Central memory CD8-positive, alpha-beta T cell (primary cell): Measurements from ENCODE around the gene CELA2A.
"Not testable (repeated sequence)": the region's sequence is repeated elsewhere in the genome, so short reads cannot be mapped to it uniquely, and the experiment has no call there.

Experiments
- ATAC-seq: fragments of 150-1000 bp; cut with Tn5 transposase; replicated peaks from 2 replicates; pipeline ENCODE4 v1.10.0; 2022; ENCODE audit warnings: mild to moderate bottlenecking, moderate FRiP score, moderate number of reproducible peaks; ENCODE audit not compliant: poor library complexity, severe bottlenecking; ENCODE audit errors: extremely low read depth
- DNase-seq, 2 donors: peaks; one replicate each; pipeline ENCODE4 v3.0.0; 2021; ENCODE audit warnings: low spot score in 2 of 2
- H3K27ac Mint-ChIP-seq: one replicate; pipeline ENCODE4 v1.8.0; 2022; ENCODE audit warnings: low read depth, mild to moderate bottlenecking, moderate library complexity, mixed read lengths
- H3K27me3 Mint-ChIP-seq: one replicate; pipeline ENCODE4 v1.8.0; 2022; ENCODE audit warnings: mixed read lengths
- H3K36me3 Mint-ChIP-seq: one replicate; pipeline ENCODE4 v1.8.0; 2022; ENCODE audit warnings: mild to moderate bottlenecking, moderate library complexity, mixed read lengths; ENCODE audit not compliant: insufficient read depth
- H3K4me1 Mint-ChIP-seq: one replicate; pipeline ENCODE4 v1.8.0; 2022; ENCODE audit warnings: mixed read lengths
- H3K4me3 Mint-ChIP-seq: one replicate; pipeline ENCODE4 v1.8.0; 2022; ENCODE audit warnings: mild to moderate bottlenecking, moderate library complexity, mixed read lengths
- H3K9me3 Mint-ChIP-seq: one replicate; pipeline ENCODE4 v1.8.0; 2022; ENCODE audit warnings: mixed read lengths

CELA2A gene

DNA sequence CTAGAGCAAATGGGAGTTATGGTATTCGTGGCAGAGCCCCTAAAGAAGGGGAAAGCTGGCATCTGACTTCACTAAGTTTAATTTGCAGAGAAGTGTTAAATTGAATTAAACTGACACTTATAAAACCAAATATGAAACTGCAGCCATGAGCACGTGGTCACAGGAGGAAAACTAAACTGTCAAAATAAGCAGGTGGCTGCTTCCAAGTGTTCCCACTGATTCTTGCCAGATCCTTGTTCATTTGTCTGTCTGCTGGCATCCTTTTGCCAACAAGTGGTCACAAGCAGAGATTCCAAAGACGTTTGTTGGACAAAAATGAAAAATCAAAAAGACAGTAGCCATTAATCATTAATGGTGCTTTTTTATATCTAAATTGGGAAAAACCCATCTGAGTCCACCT, 12.8 kb downstream of the CELA2A start:
- Mint-ChIP-seq H3K4me3 (no peak overlapping the region), H3K27ac (no peak overlapping the region), H3K4me1 (no peaks in the 10 kb centered on the region), H3K27me3 (peaks cover 13% of the 10 kb centered on the region), H3K36me3 (peaks cover 2% of the 10 kb centered on the region), H3K9me3 (no peaks in the 10 kb centered on the region)
- ATAC-seq (no peak), DNase-seq (no peak)

DNA sequence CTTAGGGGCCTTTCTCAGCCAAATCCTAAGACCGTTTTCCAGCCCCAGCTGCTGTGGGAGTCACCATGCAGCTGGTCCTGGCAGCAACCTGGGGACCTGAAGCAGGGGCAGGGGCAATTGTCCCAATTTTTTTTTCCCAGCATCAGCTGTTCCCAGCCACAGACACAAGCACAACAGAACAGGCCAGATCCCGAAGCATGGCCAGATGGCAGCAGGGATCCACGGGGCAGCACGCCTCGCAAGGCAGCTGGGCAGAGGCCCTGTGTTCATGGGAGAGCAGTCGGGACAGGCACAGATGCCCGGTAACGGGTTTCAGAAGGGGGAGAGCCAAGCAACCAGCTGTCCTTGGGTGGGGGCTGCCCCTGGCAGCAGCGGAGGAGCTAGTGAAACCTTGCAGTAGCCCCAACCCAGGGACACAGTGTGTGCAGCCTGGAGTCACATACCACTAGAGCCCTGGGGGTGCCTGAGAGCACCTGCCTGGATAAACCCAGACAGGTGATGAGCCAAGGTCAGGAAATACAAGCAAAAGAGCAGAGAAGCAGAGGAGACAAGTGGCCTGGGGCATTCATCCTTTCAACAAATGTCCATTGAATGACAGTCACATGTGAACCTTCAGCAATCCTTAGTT, 13.4 kb downstream of the CELA2A start:
- H3K4me1 Mint-ChIP-seq, H3K9me3 Mint-ChIP-seq, H3K27ac Mint-ChIP-seq, ATAC-seq, DNase-seq, H3K4me3 Mint-ChIP-seq, H3K36me3 Mint-ChIP-seq: not testable (repeated sequence)
- peaks cover 13% of the 10 kb centered on the region for H3K27me3 Mint-ChIP-seq

DNA sequence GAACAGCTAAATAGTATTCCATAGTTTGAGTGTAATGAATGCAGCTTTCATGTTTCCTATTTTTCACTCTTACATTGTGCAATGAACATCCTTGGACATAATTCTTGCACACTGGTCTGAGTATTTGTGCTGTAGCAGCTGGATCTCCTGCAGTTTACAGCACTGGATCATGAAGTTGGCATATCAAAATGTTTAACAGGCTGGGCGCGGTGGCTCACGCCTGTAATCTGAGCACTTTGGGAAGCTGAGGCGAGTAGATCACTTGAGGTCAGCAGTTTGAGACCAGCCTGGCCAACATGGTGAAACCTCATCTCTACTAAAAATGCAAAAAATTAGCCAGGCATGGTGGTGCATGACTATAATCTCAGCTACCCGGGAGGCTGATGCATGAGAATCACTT, 14.5 kb downstream of the CELA2A start:
- not testable (repeated sequence) for H3K9me3 Mint-ChIP-seq, H3K27ac Mint-ChIP-seq, H3K4me3 Mint-ChIP-seq, ATAC-seq, H3K36me3 Mint-ChIP-seq, H3K4me1 Mint-ChIP-seq, H3K27me3 Mint-ChIP-seq, DNase-seq

DNA sequence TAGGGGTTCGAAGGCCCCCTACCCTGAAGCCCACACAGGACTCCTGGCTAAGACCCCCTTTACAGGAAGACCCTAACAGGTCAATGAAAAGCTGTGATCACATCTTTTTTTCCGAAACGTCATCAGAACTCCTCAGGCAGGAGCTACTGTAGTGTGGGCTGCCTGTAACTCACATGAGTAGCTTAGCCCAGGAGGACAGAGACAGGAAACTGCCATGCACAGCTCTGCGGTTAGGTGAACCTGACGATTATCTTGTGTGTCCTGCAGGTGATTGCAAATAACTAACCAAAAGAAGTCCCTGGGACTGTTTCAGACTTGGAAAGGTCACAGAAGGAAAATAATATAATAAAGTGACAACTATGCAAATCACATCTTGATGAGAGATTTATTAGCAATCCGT, 15.2 kb downstream of the CELA2A start:
- not testable (repeated sequence) for ATAC-seq, H3K4me1 Mint-ChIP-seq, H3K27me3 Mint-ChIP-seq, H3K36me3 Mint-ChIP-seq, H3K4me3 Mint-ChIP-seq, H3K9me3 Mint-ChIP-seq, H3K27ac Mint-ChIP-seq, DNase-seq

DNA sequence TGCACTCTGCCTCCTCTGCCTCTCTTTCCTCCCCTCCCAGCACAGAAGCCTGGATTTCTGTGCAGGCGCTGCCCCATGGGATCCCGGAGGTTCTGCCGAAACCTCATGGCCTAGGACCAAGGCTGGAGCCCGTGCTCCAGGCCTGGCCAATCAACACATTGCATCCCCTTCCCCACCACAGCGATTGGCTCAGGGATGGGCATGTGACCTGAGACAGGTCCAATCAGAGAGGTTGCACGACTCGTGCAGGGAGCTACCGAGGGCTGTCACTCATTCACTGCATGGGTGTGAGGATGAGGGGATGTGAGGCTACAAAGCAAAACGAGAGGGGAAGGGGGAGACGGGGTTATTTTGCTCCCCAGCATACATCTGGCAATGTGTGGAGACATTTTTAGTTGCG, 16.1 kb downstream of the CELA2A start:
- ATAC-seq: no peak
- Mint-ChIP-seq H3K27me3 (no peaks in the 10 kb centered on the region), H3K27ac (no peak overlapping the region), H3K36me3 (peaks cover 2% of the 10 kb centered on the region), H3K4me1 (no peaks in the 10 kb centered on the region), H3K4me3 (no peak overlapping the region), H3K9me3 (no peaks in the 10 kb centered on the region)
- no peak for DNase-seq

DNA sequence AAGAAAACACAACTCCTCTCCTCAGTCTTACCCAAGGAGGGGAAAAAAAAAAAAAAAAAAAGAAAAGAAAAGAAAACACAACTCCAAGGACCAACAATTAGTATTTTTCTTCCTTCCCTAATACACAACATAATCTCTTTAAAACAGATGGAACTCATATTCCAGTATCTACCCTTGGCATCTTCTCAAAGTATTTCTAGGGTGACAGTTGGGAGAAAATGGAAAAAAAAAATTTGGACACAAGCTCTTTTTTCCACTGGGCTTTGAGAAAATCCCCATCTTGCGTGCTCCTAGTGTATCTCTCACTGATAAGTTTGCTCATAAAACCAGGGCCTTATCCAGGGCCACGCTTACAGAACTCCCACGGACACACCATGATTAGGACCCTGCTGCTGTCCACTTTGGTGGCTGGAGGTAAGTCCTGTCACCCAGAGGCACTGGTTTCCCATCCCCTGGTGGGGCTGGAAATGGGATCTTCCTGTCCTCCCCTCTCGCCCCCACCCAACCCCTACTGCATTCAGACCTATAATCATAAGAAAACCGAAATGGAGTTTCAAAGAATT, 19.3 kb downstream of the CELA2A start, which contains the start of gene CELA2B:
Gene CELA2B (plus strand): TSS at position 353 of the 563 bp plus-strand sequence. CDS start 22 bp downstream, at position 375.
- DNase-seq (no peak), ATAC-seq (no peak)
- Mint-ChIP-seq H3K36me3 (peaks cover 2% of the 10 kb centered on the region), H3K9me3 (no peaks in the 10 kb centered on the region), H3K27me3 (no peaks in the 10 kb centered on the region), H3K4me3 (no peak within 1 kb of the TSS), H3K27ac (no peak within 1 kb of the TSS), H3K4me1 (no peaks in the 10 kb centered on the region)

DNA sequence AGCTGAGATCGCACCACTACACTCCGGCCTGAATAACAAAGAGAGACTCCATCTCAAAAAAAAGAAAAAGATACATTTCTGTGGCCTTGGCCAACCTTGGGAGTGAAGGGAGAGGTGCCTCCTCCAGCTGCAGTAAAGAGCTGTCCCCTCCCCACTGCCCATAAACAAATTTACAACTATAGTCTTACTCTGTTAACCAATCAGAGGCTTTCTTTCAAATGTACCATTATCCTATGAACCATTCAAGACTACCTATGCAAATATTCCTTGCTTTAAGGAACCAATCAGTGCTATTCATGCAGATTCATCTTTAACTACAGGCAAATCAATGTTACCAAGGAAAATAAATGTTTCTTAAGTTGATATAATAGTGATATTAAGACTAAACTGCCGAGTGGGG, 20.4 kb downstream of the CELA2A start:
- Mint-ChIP-seq H3K4me1 (no peaks in the 10 kb centered on the region), H3K27ac (no peak overlapping the region), H3K9me3 (no peaks in the 10 kb centered on the region), H3K4me3 (no peak overlapping the region), H3K36me3 (peaks cover 2% of the 10 kb centered on the region), H3K27me3 (no peaks in the 10 kb centered on the region)
- no peak for DNase-seq
- ATAC-seq: no peak

DNA sequence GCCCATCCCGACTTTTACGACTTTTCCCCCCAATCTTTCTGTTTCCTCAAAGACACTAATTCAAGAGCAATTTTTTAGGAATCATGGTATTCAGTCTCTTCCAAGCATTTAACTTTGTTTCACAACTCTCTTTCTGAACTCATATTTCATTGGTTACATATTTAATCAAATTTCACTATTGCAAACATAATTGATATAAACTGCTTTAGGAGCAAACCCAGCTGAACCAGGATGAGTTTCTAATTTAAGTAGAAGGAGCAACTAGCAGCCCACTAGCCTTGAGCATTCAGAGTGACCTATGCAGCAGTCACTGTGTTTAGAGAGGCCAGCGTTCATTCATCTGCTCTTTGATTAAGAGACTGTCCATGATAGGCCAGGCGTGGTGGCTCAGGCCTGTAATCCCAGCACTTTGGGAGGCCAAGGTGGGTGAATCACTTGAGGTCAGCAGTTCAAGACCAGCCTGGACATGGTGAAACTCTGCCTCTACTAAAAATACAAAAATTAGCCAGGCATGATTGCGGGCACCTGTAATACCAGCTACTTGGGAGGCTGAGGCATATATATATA, 21.2 kb downstream of the CELA2A start:
- Mint-ChIP-seq H3K9me3 (no peaks in the 10 kb centered on the region), H3K27me3 (no peaks in the 10 kb centered on the region), H3K36me3 (peaks cover 2% of the 10 kb centered on the region), H3K4me1 (no peaks in the 10 kb centered on the region), H3K4me3 (no peak overlapping the region), H3K27ac (no peak overlapping the region)
- DNase-seq (no peak), ATAC-seq (no peak)

DNA sequence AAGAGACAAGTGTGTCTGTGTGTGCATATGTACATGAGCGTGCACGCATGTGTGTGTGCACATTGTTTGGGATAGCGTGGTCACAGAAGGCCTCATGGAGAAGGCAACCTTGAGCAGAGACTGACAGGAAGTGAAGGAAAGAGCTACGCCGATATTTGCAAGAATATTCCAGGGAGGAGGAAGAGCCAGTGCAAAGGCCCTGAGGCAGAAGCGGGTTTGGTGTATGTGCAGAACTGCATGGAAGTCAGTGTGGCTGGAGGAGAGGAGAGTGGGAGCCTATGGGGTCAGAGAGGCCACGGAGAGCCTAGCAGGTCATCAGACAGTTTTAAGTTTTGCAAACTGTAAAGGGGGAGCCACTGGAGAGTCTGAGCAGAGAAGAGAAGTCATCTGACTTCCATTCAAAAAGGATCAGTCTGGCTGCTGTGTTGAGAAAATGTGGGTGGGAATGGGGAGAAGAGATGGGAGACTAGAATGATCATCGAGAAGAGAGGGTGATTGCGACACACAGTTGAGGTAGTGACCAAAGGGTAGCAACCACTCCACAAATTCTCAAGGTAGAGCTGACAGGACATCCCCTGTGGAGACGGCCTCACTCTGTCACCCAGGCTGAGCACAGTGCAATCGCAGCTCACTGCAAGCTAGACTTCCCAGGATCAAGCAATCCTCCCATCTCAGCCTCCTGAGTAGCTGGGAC, 23.3 kb downstream of the CELA2A start:
- no peak for DNase-seq
- Mint-ChIP-seq H3K36me3 (peaks cover 2% of the 10 kb centered on the region), H3K9me3 (no peaks in the 10 kb centered on the region), H3K27ac (no peak overlapping the region), H3K27me3 (no peaks in the 10 kb centered on the region), H3K4me1 (no peaks in the 10 kb centered on the region), H3K4me3 (no peak overlapping the region)
- no peak for ATAC-seq

DNA sequence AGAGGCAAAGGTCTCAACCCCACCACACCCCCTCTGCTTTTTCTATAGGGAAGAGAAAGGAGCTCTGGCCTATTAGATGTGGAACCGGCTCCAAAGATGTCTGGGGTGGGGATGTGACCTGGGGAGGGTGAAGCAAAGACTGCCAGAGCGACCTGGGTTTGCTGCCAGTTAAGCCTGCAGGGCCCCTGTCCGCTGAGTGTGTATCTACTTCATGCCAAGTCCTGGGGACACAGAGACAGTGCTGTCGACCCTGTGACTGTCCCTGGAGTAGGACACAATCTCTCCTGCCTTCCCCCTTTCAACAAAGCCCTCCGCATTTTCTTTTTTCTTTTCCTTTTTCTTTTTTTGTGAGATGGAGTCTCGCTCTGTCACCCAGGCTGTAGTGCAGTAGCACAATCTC, 25.9 kb downstream of the CELA2A start:
- H3K27ac Mint-ChIP-seq: peak overlapping the region; percentile 59
- not testable (repeated sequence) for ATAC-seq, H3K4me1 Mint-ChIP-seq, H3K9me3 Mint-ChIP-seq, H3K36me3 Mint-ChIP-seq, H3K4me3 Mint-ChIP-seq, H3K27me3 Mint-ChIP-seq, DNase-seq

DNA sequence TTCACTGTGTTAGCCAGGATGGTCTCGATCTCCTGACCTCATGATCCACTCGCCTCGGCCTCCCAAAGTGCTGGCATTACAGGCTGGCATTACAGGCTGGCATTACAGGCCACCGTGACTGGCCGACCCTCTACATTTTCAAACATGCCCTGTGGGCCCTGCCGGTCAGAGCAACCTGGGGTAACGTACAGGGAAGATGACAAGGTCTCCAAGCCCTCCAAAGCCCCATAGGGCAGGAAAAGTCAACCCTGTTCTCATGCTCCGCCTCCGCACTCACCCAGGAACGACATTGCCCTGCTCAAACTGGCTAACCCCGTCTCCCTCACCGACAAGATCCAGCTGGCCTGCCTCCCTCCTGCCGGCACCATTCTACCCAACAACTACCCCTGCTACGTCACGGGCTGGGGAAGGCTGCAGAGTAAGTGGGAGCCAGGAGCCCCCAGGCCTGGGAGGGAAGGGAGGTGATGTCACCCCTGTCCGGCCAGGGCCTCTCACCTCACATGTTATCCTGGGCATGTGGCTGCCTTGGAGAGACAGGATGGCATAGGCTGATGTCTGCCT, 26.5 kb downstream of the CELA2A start:
- H3K4me3 Mint-ChIP-seq, DNase-seq: not testable (repeated sequence)

DNA sequence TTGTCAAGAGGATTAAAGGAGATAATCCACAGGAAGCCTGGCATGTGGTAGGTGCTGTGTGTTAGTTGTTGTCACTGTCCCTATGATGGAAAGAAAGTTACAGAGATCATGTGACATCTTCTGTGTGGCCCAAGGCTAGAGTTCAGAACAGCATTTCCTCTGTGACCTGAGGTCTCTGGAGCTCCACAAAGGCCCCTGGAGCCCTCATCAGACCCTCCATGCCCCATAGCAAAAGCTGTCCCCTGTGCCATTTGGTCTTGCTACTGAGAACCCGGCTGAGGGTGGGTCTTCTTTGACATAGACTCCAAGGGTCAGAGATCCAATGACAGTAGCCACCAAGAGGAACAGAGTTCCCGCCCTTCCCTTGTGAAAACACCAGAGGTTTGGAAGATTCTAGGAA, 27.4 kb downstream of the CELA2A start:
- Mint-ChIP-seq H3K27me3 (no peaks in the 10 kb centered on the region), H3K36me3 (peaks cover 7% of the 10 kb centered on the region), H3K9me3 (no peaks in the 10 kb centered on the region), H3K4me3 (no peak overlapping the region), H3K4me1 (no peaks in the 10 kb centered on the region), H3K27ac (no peak overlapping the region)
- no peak for DNase-seq
- no peak for ATAC-seq

More for the DNA sequence above, 26.5 kb downstream of the CELA2A start:
- H3K27ac Mint-ChIP-seq: peak overlapping the region; percentile 59
- not testable (repeated sequence) for H3K27me3 Mint-ChIP-seq, H3K9me3 Mint-ChIP-seq, ATAC-seq, H3K4me1 Mint-ChIP-seq, H3K36me3 Mint-ChIP-seq
